PC-3 (cell line): ENCODE measurements around the gene ADCY5. TPM values are rescaled to one million over a fixed set of nuclear protein-coding genes. Genes with fewer than 3 reads are reported as not detected.
A peak's percentile ranks its signal among the peaks of the same experiment; 100 is the strongest.

Source experiments
- ATAC-seq: fragments of 200-7000 bp; cut with Tn5 transposase; 2 replicates; pipeline ENCODE4 v1.9.1; 2020; ENCODE audit warnings: mild to moderate bottlenecking, moderate library complexity
- BruUV-seq: library from RNA; stranded (reverse); fragments of 400-500 nt; replicated peaks from 2 replicates; lab custom pipeline; 2021; lab: Mats Ljungman, UMichigan
- CTCF ChIA-PET: fragments of 300-600 bp; sonication (Branson Sonifier 250); formaldehyde crosslinking; loops from one replicate; lab custom pipeline; 2022; ENCODE audit warnings: antibody characterized with exemption; lab: Charles Lee
- POLR2A ChIA-PET: fragments of 300-600 bp; sonication (Branson Sonifier 250); formaldehyde crosslinking; loops from one replicate; lab custom pipeline; 2022; ENCODE audit warnings: antibody characterized with exemption; ENCODE audit not compliant: unreplicated experiment; lab: Charles Lee
- DNase-seq: peaks from one replicate; pipeline ENCODE4 v3.0.0-alpha.2; 2015
- H2AFZ ChIP-seq: fragments of 300-600 bp; sonication (generic); 2 replicates; pipeline ENCODE4 v1.6.0; 2016; ENCODE audit warnings: antibody characterized with exemption, low read length
- H3F3A ChIP-seq: fragments of 300-600 bp; sonication (generic); one replicate; pipeline ENCODE4 v1.6.0; 2017; ENCODE audit warnings: antibody characterized with exemption, low read length, control low read depth, mild to moderate bottlenecking; ENCODE audit not compliant: unreplicated experiment
- H3K27ac ChIP-seq: fragments of 300-600 bp; sonication (generic); 2 replicates; pipeline ENCODE4 v1.5.1; 2016; ENCODE audit warnings: mild to moderate bottlenecking, low read length
- H3K27me3 ChIP-seq: fragments of 300-600 bp; sonication (generic); 2 replicates; pipeline ENCODE4 v1.6.1; 2016; ENCODE audit warnings: low read length, mixed read lengths
- H3K36me3 ChIP-seq: fragments of 300-600 bp; sonication (generic); 2 replicates; pipeline ENCODE4 v1.6.1; 2016; ENCODE audit warnings: low read depth, mixed run types, low read length, mixed read lengths
- H3K4me1 ChIP-seq: fragments of 300-600 bp; sonication (generic); 2 replicates; pipeline ENCODE4 v1.5.1; 2016; ENCODE audit warnings: low read length; ENCODE audit not compliant: insufficient read depth
- H3K4me2 ChIP-seq: fragments of 300-600 bp; sonication (generic); 2 replicates; pipeline ENCODE4 v1.6.0; 2016; ENCODE audit warnings: low read length
- H3K4me3 ChIP-seq: fragments of 300-600 bp; sonication (generic); 2 replicates; pipeline ENCODE4 v1.5.1; 2016; ENCODE audit warnings: mild to moderate bottlenecking, low read length, mixed read lengths
- H3K79me2 ChIP-seq: fragments of 300-600 bp; sonication (generic); 2 replicates; pipeline ENCODE4 v1.6.1; 2017; ENCODE audit warnings: low read length, mixed read lengths
- H3K9ac ChIP-seq: fragments of 300-600 bp; sonication (generic); 2 replicates; pipeline ENCODE4 v1.6.0; 2016; ENCODE audit warnings: mild to moderate bottlenecking, low read length
- H3K9me2 ChIP-seq: fragments of 300-600 bp; sonication (generic); replicated peaks from 2 replicates; pipeline ENCODE4 v1.6.1; 2016; ENCODE audit warnings: mixed run types, low read length, mixed read lengths
- H3K9me3 ChIP-seq: fragments of 300-600 bp; sonication (generic); 2 replicates; pipeline ENCODE4 v1.6.1; 2016; ENCODE audit warnings: low read length, mixed read lengths
- H4K20me1 ChIP-seq: fragments of 300-600 bp; sonication (generic); 2 replicates; pipeline ENCODE4 v1.6.1; 2016; ENCODE audit warnings: low read length, mixed read lengths
- EZH2 ChIP-seq: fragments of 300-600 bp; sonication (generic); IDR thresholded peaks from one replicate; pipeline ENCODE4 v1.6.1; 2017; ENCODE audit warnings: antibody characterized with exemption, mild to moderate bottlenecking, low read length; ENCODE audit not compliant: unreplicated experiment
- EZH2phosphoT487 ChIP-seq: fragments of 300-600 bp; sonication (generic); IDR thresholded peaks from 2 replicates; pipeline ENCODE4 v1.6.1; 2018; ENCODE audit warnings: mild to moderate bottlenecking, antibody characterized with exemption, low read length, borderline replicate concordance
- intact Hi-C: fragments of 100-400 bp; cut with micrococcal nuclease; formaldehyde crosslinking; loops from 2 replicates; pipeline ENCODE4 v1.9.0; 2023
- total RNA-seq: library from RNA; depleted of rRNA; stranded (reverse); fragments of >200 nt; gene quantifications from 2 replicates; pipeline ENCODE4 v1.2.3, GENCODE V29; 2014
- TF ChIP-seq, protein P1 (sequence below): fragments of 300-600 bp; sonication (generic); conservative IDR thresholded peaks from 2 replicates; pipeline ENCODE4 v1.5.1; 2017; ENCODE audit warnings: antibody characterized with exemption, low read depth, mild to moderate bottlenecking, low read length

Gene ADCY5
- total RNA-seq, 1 experiment from 2014 or later, result not detected

DNA sequence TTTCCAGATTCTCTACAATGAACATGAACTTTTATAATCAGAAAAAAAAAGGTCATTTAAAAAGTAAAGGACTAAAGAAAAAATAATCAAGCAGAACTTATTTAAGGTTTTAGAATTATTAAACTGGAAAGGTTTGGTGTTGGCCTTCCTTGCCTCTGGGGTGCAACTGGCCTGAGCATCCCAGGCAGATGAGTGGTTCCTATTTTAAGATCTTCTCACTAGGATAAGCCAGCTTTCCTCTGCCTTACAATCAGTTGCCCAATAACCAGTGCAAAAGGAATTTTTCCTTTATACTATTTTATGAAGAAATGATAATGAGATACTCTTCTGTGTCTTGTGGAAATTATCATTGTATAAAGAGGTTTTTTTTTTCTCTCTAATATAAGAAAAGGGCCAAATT lies 190.5 kb downstream of the ADCY5 start:
- Histone ChIP-seq H3K36me3 (0 out of 2 replicates have a peak, but pooled peaks cover 2% of the 10 kb centered on the region), H3K4me3 (no peak overlapping the region), H3K9me2 (no peaks in the 10 kb centered on the region), H2AFZ (no peak overlapping the region), H4K20me1 (no peaks in the 10 kb centered on the region), H3K9me3 (no peaks in the 10 kb centered on the region), H3K4me1 (no peaks in the 10 kb centered on the region), H3K27me3 (no peaks in the 10 kb centered on the region), H3K27ac (no peak overlapping the region), H3K4me2 (no peak overlapping the region), H3F3A (no peaks in the 10 kb centered on the region), H3K79me2 (no peaks in the 10 kb centered on the region), H3K9ac (no peak overlapping the region)
- BruUV-seq, result no TSS peak
- ATAC-seq, result peak; percentile 29; the same call in 1 of the 2 replicates
- TF ChIP-seq EZH2 (no peak), EZH2phosphoT487 (no peak)
- TF ChIP-seq, protein P1, sequence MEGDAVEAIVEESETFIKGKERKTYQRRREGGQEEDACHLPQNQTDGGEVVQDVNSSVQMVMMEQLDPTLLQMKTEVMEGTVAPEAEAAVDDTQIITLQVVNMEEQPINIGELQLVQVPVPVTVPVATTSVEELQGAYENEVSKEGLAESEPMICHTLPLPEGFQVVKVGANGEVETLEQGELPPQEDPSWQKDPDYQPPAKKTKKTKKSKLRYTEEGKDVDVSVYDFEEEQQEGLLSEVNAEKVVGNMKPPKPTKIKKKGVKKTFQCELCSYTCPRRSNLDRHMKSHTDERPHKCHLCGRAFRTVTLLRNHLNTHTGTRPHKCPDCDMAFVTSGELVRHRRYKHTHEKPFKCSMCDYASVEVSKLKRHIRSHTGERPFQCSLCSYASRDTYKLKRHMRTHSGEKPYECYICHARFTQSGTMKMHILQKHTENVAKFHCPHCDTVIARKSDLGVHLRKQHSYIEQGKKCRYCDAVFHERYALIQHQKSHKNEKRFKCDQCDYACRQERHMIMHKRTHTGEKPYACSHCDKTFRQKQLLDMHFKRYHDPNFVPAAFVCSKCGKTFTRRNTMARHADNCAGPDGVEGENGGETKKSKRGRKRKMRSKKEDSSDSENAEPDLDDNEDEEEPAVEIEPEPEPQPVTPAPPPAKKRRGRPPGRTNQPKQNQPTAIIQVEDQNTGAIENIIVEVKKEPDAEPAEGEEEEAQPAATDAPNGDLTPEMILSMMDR, result no peak
- intact Hi-C loops, result loop anchor here (2.0 to 10.0 kb wide), 4 partner anchors 102 to 404 kb away; no protein-coding TSS in a partner anchor
- ChIA-PET CTCF (interaction anchor here (0.6 kb wide), 3 partner anchors 14 to 85 kb away, joined by 3 read pairs; no protein-coding TSS in a partner anchor), POLR2A (no interaction called here)
- DNase-seq, result no peak

DNA sequence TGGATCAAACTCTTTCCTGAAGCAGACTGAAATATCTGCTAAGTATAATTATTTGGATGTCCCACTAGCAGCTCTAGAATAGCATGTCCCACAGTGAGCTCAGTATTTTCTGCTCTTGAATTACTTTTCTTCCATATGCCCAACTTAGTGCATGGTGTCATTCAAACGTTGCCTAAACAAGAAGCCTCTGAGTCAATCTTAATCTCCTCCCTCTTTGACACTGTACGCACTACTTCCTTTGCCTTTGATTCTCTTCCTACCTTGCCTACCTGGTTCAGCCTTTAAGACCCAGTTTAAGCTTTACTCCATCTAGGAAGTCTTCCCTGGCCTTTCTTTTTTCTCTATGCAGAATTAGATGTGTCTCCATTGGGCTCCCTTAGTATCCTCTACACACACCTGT lies 192.6 kb downstream of the ADCY5 start:
- Histone ChIP-seq H3K79me2 (no peaks in the 10 kb centered on the region), H3K4me3 (no peak overlapping the region), H3K9me3 (no peaks in the 10 kb centered on the region), H2AFZ (no peak overlapping the region), H4K20me1 (no peaks in the 10 kb centered on the region), H3K27me3 (no peaks in the 10 kb centered on the region), H3K4me2 (no peak overlapping the region), H3K27ac (no peak overlapping the region), H3F3A (no peaks in the 10 kb centered on the region), H3K4me1 (no peaks in the 10 kb centered on the region), H3K9me2 (no peaks in the 10 kb centered on the region), H3K9ac (no peak overlapping the region), H3K36me3 (peaks cover 2% of the 10 kb centered on the region; the same call in 1 of the 2 replicates)
- ATAC-seq, result peak; percentile 60
- BruUV-seq, result no TSS peak
- CTCF ChIA-PET, result no interaction called here
- TF ChIP-seq, protein P1, result no peak
- no peak for TF ChIP-seq EZH2phosphoT487
- no peak for TF ChIP-seq EZH2
- intact Hi-C loops, result loop anchor here (10.0 kb wide), 1 partner anchor 401 kb away; no protein-coding TSS in a partner anchor
- DNase-seq, result peak; percentile 26
- POLR2A ChIA-PET, result no interaction called here

DNA sequence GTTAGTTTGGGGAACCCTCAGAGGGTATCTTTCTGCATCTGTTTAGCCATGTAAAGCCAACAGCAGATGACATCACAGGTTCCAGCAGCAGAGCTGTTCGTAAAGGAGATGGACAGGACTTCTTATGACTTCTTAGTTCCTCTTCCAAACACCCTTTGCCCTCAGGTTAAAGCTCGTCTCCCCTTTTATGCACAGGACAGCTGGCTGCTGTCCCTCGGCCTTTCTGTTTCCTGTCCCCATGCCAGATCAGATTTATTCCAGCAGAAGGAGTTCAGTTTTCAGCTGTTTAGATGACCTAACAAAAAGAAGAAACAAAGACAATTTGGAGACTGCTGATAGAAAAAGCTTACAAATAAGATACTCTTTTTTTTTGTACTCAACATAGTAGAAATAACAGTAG lies 202.0 kb downstream of the ADCY5 start:
- ChIA-PET POLR2A (no interaction called here), CTCF (no interaction called here)
- no peaks in the 10 kb centered on the region for H3K9me3 ChIP-seq
- no peaks in the 10 kb centered on the region for H3F3A ChIP-seq
- intact Hi-C loops, result no loop called here
- no peak overlapping the region for H3K4me3 ChIP-seq
- no peak for DNase-seq
- TF ChIP-seq EZH2phosphoT487 (no peak), EZH2 (no peak)
- TF ChIP-seq, protein P1, result no peak
- no peaks in the 10 kb centered on the region for H3K9me2 ChIP-seq
- no peak overlapping the region for H3K9ac ChIP-seq
- no peaks in the 10 kb centered on the region for H3K79me2 ChIP-seq
- no peaks in the 10 kb centered on the region for H3K27me3 ChIP-seq
- H3K4me1 ChIP-seq, result no peaks in the 10 kb centered on the region
- H4K20me1 ChIP-seq, result no peaks in the 10 kb centered on the region
- H3K4me2 ChIP-seq, result no peak overlapping the region
- no peak overlapping the region for H2AFZ ChIP-seq
- no peak for ATAC-seq
- H3K36me3 ChIP-seq, result peaks cover 28% of the 10 kb centered on the region; the same call in 1 of the 2 replicates
- BruUV-seq, result no TSS peak
- H3K27ac ChIP-seq, result no peak overlapping the region
